Measurements from ENCODE around the gene LYRM2. TPM values are rescaled to one million over a fixed set of nuclear protein-coding genes. Genes with fewer than 3 reads are reported as not detected.

LYRM2 gene
- total and polyA plus RNA-seq, 2 experiments from 2014 or later, result 14.1 to 59.5 TPM

GRCh38 chr6:89613790-89614189 lies 24.8 kb downstream of the LYRM2 start:
- Histone ChIP-seq H3K36me3 (no peaks in the 10 kb centered on the region), H3K27me3 (no peaks in the 10 kb centered on the region), H3K4me3 (no peak overlapping the region), H3K9me3 (ENCODE audit: low read depth) (no peaks in the 10 kb centered on the region), H3K27ac (no peak overlapping the region), H3K4me1 (ENCODE audit: low read depth) (no peaks in the 10 kb centered on the region)
- no peak for DNase-seq (ENCODE audit: low read depth in 1 of 2, low spot score in 1 of 2)
- no peak for TF ChIP-seq CTCF (IDR thresholded peaks at IDR 0.05; ENCODE audit: low read depth, low read length)

- Histone ChIP-seq H3K27me3 (no peaks in the 10 kb centered on the region), H3K4me3 (no peak overlapping the region), H3K36me3 (no peaks in the 10 kb centered on the region), H3K9me3 (ENCODE audit: low read depth) (no peaks in the 10 kb centered on the region), H3K4me1 (ENCODE audit: low read depth) (no peaks in the 10 kb centered on the region), H3K27ac (no peak overlapping the region)
- no peak for TF ChIP-seq CTCF (IDR thresholded peaks at IDR 0.05; ENCODE audit: low read depth, low read length)
- no peak for DNase-seq (ENCODE audit: low read depth in 1 of 2, low spot score in 1 of 2)
These were observed 26.4 kb downstream of the LYRM2 start for GRCh38 chr6:89612121-89612520.

GRCh38 chr6:89611666-89612065 lies 26.9 kb downstream of the LYRM2 start:
- Histone ChIP-seq H3K4me1 (ENCODE audit: low read depth) (no peaks in the 10 kb centered on the region), H3K9me3 (ENCODE audit: low read depth) (no peaks in the 10 kb centered on the region), H3K27me3 (no peaks in the 10 kb centered on the region), H3K27ac (no peak overlapping the region), H3K4me3 (no peak overlapping the region), H3K36me3 (no peaks in the 10 kb centered on the region)
- peak in 1 of 2 donors; percentile 20 for DNase-seq (ENCODE audit: low read depth in 1 of 2, low spot score in 1 of 2)
- TF ChIP-seq CTCF (IDR thresholded peaks at IDR 0.05; ENCODE audit: low read depth, low read length), result no peak

- peak; percentile 64 to 74 for DNase-seq (ENCODE audit: low read depth in 1 of 2, low spot score in 1 of 2)
- Histone ChIP-seq H3K27ac (no peak overlapping the region), H3K4me3 (no peak overlapping the region), H3K4me1 (ENCODE audit: low read depth) (no peaks in the 10 kb centered on the region), H3K36me3 (no peaks in the 10 kb centered on the region), H3K27me3 (no peaks in the 10 kb centered on the region), H3K9me3 (ENCODE audit: low read depth) (no peaks in the 10 kb centered on the region)
- peak; percentile 87 for TF ChIP-seq CTCF (IDR thresholded peaks at IDR 0.05; ENCODE audit: low read depth, low read length)
These were observed 28.4 kb downstream of the LYRM2 start for GRCh38 chr6:89610149-89610642.

- TF ChIP-seq CTCF (IDR thresholded peaks at IDR 0.05; ENCODE audit: low read depth, low read length), result no peak
- Histone ChIP-seq H3K27me3 (no peaks in the 10 kb centered on the region), H3K27ac (no peak overlapping the region), H3K9me3 (ENCODE audit: low read depth) (no peaks in the 10 kb centered on the region), H3K36me3 (no peaks in the 10 kb centered on the region), H3K4me1 (ENCODE audit: low read depth) (peaks cover 19% of the 10 kb centered on the region), H3K4me3 (no peak overlapping the region)
- DNase-seq (ENCODE audit: low read depth in 1 of 2, low spot score in 1 of 2), result no peak
These were observed 32.7 kb downstream of the LYRM2 start for GRCh38 chr6:89605861-89606260.

- H3K27me3 ChIP-seq, result no peaks in the 10 kb centered on the region
- no peaks in the 10 kb centered on the region for H3K9me3 ChIP-seq (ENCODE audit: low read depth)
- no peak overlapping the region for H3K27ac ChIP-seq
- H3K4me3 ChIP-seq, result no peak overlapping the region
- DNase-seq (ENCODE audit: low read depth in 1 of 2, low spot score in 1 of 2), result peak in 1 of 2 donors; percentile 42
- H3K36me3 ChIP-seq, result no peaks in the 10 kb centered on the region
- peaks cover 29% of the 10 kb centered on the region for H3K4me1 ChIP-seq (ENCODE audit: low read depth)
- TF ChIP-seq CTCF (IDR thresholded peaks at IDR 0.05; ENCODE audit: low read depth, low read length), result no peak
These were observed 33.9 kb downstream of the LYRM2 start for GRCh38 chr6:89604653-89605052.

Data from cardiac muscle cell (in vitro differentiated cells and primary cell).